HepG2 (cell line): ENCODE measurements around the gene RPL35A. TPM values are rescaled to one million over a fixed set of nuclear protein-coding genes. Genes with fewer than 3 reads are reported as not detected.

Source experiments
- CBFB ChIP-seq: sonication (generic); formaldehyde crosslinking; IDR thresholded peaks from 2 replicates; pipeline ENCODE4 v1.4.0; 2020; ENCODE audit warnings: missing genetic modification reagents
- JUND ChIP-seq: sonication (generic); formaldehyde crosslinking; IDR thresholded peaks from 2 replicates; pipeline ENCODE4 v1.8.0; 2022; ENCODE audit warnings: mild to moderate bottlenecking, missing genetic modification reagents
- KDM2A ChIP-seq: sonication (generic); formaldehyde crosslinking; IDR thresholded peaks from 2 replicates; pipeline ENCODE4 v1.4.0; 2020; ENCODE audit warnings: low read depth, missing genetic modification reagents, borderline replicate concordance
- MLX ChIP-seq: IDR thresholded peaks from 2 replicates; pipeline ENCODE4 v1.6.1; 2016
- NR0B2 ChIP-seq: sonication (generic); formaldehyde crosslinking; IDR thresholded peaks from 2 replicates; pipeline ENCODE4 v1.4.0; 2020; ENCODE audit warnings: mild to moderate bottlenecking, missing genetic modification reagents
- POGZ ChIP-seq: sonication (generic); formaldehyde crosslinking; IDR thresholded peaks from 2 replicates; pipeline ENCODE4 v1.4.0; 2020; ENCODE audit warnings: mild to moderate bottlenecking, missing genetic modification reagents
- RBM22 ChIP-seq: fragments of 200-400 bp; formaldehyde crosslinking; optimal IDR thresholded peaks from 2 replicates; pipeline ENCODE3; 2017; ENCODE audit warnings: mild to moderate bottlenecking, low read length, moderate library complexity
- SCMH1 ChIP-seq: sonication (generic); formaldehyde crosslinking; IDR thresholded peaks from 2 replicates; pipeline ENCODE4 v1.9.0; 2021; ENCODE audit warnings: missing genetic modification reagents, mild to moderate bottlenecking, borderline replicate concordance
- SRSF9 ChIP-seq: fragments of 200-400 bp; formaldehyde crosslinking; IDR thresholded peaks from 2 replicates; pipeline ENCODE4 v1.6.1; 2018; ENCODE audit warnings: borderline replicate concordance, mild to moderate bottlenecking, low read depth, low read length; ENCODE audit not compliant: insufficient read depth, poor library complexity, severe bottlenecking
- TAF15 ChIP-seq: fragments of 200-400 bp; formaldehyde crosslinking; IDR thresholded peaks from one replicate; pipeline ENCODE4 v1.6.1; 2018; ENCODE audit warnings: mild to moderate bottlenecking, low read depth, low read length; ENCODE audit not compliant: poor library complexity, severe bottlenecking
- TARDBP ChIP-seq: sonication (generic); formaldehyde crosslinking; IDR thresholded peaks from 2 replicates; pipeline ENCODE4 v1.8.0; 2022; ENCODE audit warnings: mild to moderate bottlenecking, missing genetic modification reagents
- TERF1 ChIP-seq: sonication (generic); formaldehyde crosslinking; IDR thresholded peaks from 2 replicates; pipeline ENCODE4 v1.8.0; 2022; ENCODE audit warnings: mild to moderate bottlenecking, missing genetic modification reagents, moderate library complexity
- ZMYM3 ChIP-seq: sonication (generic); formaldehyde crosslinking; IDR thresholded peaks from 2 replicates; pipeline ENCODE4 v1.5.1; 2020; ENCODE audit warnings: mild to moderate bottlenecking, missing genetic modification reagents
- ZNF12 ChIP-seq: sonication (generic); formaldehyde crosslinking; IDR thresholded peaks from 2 replicates; pipeline ENCODE4 v1.5.0; 2020; ENCODE audit warnings: missing genetic modification reagents
- ZNF180 ChIP-seq: sonication (generic); formaldehyde crosslinking; IDR thresholded peaks from 2 replicates; pipeline ENCODE4 v1.4.0; 2020; ENCODE audit warnings: low read depth, missing genetic modification reagents, borderline replicate concordance
- ZNF407 ChIP-seq: sonication (generic); formaldehyde crosslinking; IDR thresholded peaks from one replicate; pipeline ENCODE4 v1.5.1; 2020; ENCODE audit warnings: mild to moderate bottlenecking, missing genetic modification reagents; ENCODE audit errors: not compliant biosample characterization
- ZNF546 ChIP-seq: sonication (generic); formaldehyde crosslinking; conservative IDR thresholded peaks from 2 replicates; pipeline ENCODE4 v1.8.1; 2023; ENCODE audit warnings: mild to moderate bottlenecking, missing genetic modification reagents
- ZNF556 ChIP-seq: sonication (generic); formaldehyde crosslinking; IDR thresholded peaks from 2 replicates; pipeline ENCODE4 v1.4.0; 2020; ENCODE audit warnings: mild to moderate bottlenecking, missing genetic modification reagents, borderline replicate concordance
- ZNF678 ChIP-seq: sonication (generic); formaldehyde crosslinking; IDR thresholded peaks from 2 replicates; pipeline ENCODE4 v1.4.0; 2020; ENCODE audit warnings: mild to moderate bottlenecking, missing genetic modification reagents
- polyA plus RNA-seq, 8 experiments: library from polyadenylated mRNA; depleted of rRNA in 3 of 8; stranded (reverse) in 7 of 8; unstranded in 1 of 8; fragments of >200 nt; fragmentation: Illumina TruSeq in 4 of 8; extraction: Trizol in 4 of 8; gene quantifications; 2 replicates each; pipeline versions ENCODE4 v1.2.1 to v1.2.3, GENCODE V29; 2011 to 2016; ENCODE audit warnings: low read depth in 4 of 8, missing spikeins in 1 of 8, mixed read lengths in 1 of 8; ENCODE audit not compliant: insufficient read depth in 1 of 8
- total RNA-seq, 5 experiments: library from RNA; depleted of rRNA; stranded (reverse); fragments of >200 nt; fragmentation: Illumina TruSeq; extraction: Trizol; gene quantifications; 2 replicates each; pipeline ENCODE4 v1.2.3, GENCODE V29; 2016; ENCODE audit warnings: low read depth in 1 of 5

RPL35A gene
- total and polyA plus RNA-seq, 2 of the 13 experiments (the other 11 are each of a cell fraction or from before 2014, with no cell fraction given): 1,001 to 1,582 TPM

GRCh38 chr3:197906023-197906849 is 43.8 kb upstream of the RPL35A start (continued):
- TF ChIP-seq ZNF180 (CRISPR knock-in tag) (no peak), TARDBP (CRISPR knock-in tag) (no peak), ZNF407 (CRISPR knock-in tag) (no peak), ZNF546 (no peak), ZNF12 (no peak), SRSF9 (no peak), NR0B2 (CRISPR knock-in tag) (no peak), MLX (CRISPR knock-in tag) (no peak), ZMYM3 (CRISPR knock-in tag) (no peak), SCMH1 (CRISPR knock-in tag) (no peak), ZNF556 (CRISPR knock-in tag) (no peak), KDM2A (CRISPR knock-in tag) (peak; percentile 83), TAF15 (no peak), ZNF678 (CRISPR knock-in tag) (no peak), TERF1 (CRISPR knock-in tag) (no peak), JUND (CRISPR knock-in tag) (no peak), POGZ (no peak), RBM22 (no peak), CBFB (CRISPR knock-in tag) (no peak)
